MCF 10A (cell line): ENCODE data around the gene ABHD18. TPM values are rescaled to one million over a fixed set of nuclear protein-coding genes. Genes with fewer than 3 reads are reported as not detected.

ENCODE experiments used
- BruUV-seq: library from RNA; stranded (reverse); fragments of 400-500 nt; replicated peaks from 2 replicates; lab custom pipeline; 2021; lab: Mats Ljungman, UMichigan
- CTCF ChIA-PET: fragments of 300-600 bp; sonication (Branson Sonifier 250); formaldehyde crosslinking; extraction: SDS; loops from one replicate; lab custom pipeline; 2021; ENCODE audit warnings: antibody characterized with exemption, inconsistent platforms; lab: Yijun Ruan, JAX
- POLR2A ChIA-PET: fragments of 300-600, 350-650 bp; sonication (Branson Sonifier 250); formaldehyde crosslinking; extraction: SDS; loops from one replicate; lab custom pipeline; 2020; ENCODE audit warnings: antibody characterized with exemption, inconsistent platforms; lab: Yijun Ruan, JAX
- DNase-seq: peaks from one replicate; pipeline ENCODE4 v3.0.0-alpha.2; 2018; ENCODE audit not compliant: unreplicated experiment
- H3K27ac Mint-ChIP-seq: one replicate; pipeline ENCODE4 v1.8.0; 2022; ENCODE audit warnings: mild to moderate bottlenecking, low read depth, mixed read lengths; ENCODE audit not compliant: unreplicated experiment
- H3K27me3 Mint-ChIP-seq: one replicate; pipeline ENCODE4 v1.8.0; 2022; ENCODE audit warnings: mixed read lengths; ENCODE audit not compliant: insufficient read depth, unreplicated experiment
- H3K36me3 Mint-ChIP-seq: one replicate; pipeline ENCODE4 v1.8.0; 2022; ENCODE audit warnings: mild to moderate bottlenecking, moderate library complexity, mixed read lengths; ENCODE audit not compliant: insufficient read depth, unreplicated experiment
- H3K4me1 Mint-ChIP-seq: one replicate; pipeline ENCODE4 v1.8.0; 2022; ENCODE audit warnings: mixed read lengths; ENCODE audit not compliant: insufficient read depth, unreplicated experiment
- H3K4me3 Mint-ChIP-seq: one replicate; pipeline ENCODE4 v1.8.0; 2022; ENCODE audit warnings: mild to moderate bottlenecking, moderate library complexity, mixed read lengths; ENCODE audit not compliant: unreplicated experiment
- H3K9me3 Mint-ChIP-seq: one replicate; pipeline ENCODE4 v1.8.0; 2022; ENCODE audit warnings: mixed read lengths; ENCODE audit not compliant: unreplicated experiment
- CTCF ChIP-seq: fragments of 200-600 bp; IDR thresholded peaks from one replicate; pipeline ENCODE4 v1.8.0; 2022; ENCODE audit warnings: antibody characterized with exemption, mild to moderate bottlenecking; ENCODE audit not compliant: unreplicated experiment
- intact Hi-C: fragments of 100-400 bp; cut with micrococcal nuclease; formaldehyde crosslinking; loops from 2 replicates; pipeline ENCODE4 v1.14.1; 2022
- total RNA-seq: library from RNA; stranded (reverse); gene quantifications from 2 replicates; pipeline ENCODE4 v1.2.3, GENCODE V29; 2022

The ABHD18 gene
- total RNA-seq, 1 experiment from 2014 or later = 10.7 TPM

GRCh38 chr4:127975121-127975770 is 10.0 kb downstream of the ABHD18 start:
- H3K27ac Mint-ChIP-seq = no peak overlapping the region
- H3K9me3 Mint-ChIP-seq = no peaks in the 10 kb centered on the region
- POLR2A ChIA-PET = interaction anchor here (0.5 to 3.0 kb wide), 3 partner anchors 10 to 118 kb away, joined by 3 to 11 read pairs (median 3); partner anchors contain the start of genes ABHD18 and MFSD8
- peaks cover 8% of the 10 kb centered on the region for H3K36me3 Mint-ChIP-seq
- CTCF ChIA-PET = interaction anchor here (0.7 kb wide), 1 partner anchor 14 kb away, joined by 3 read pairs; no protein-coding TSS in a partner anchor
- BruUV-seq = no TSS peak
- peak; percentile 63 for DNase-seq
- no peak for TF ChIP-seq CTCF
- peaks cover 6% of the 10 kb centered on the region for H3K4me1 Mint-ChIP-seq
- intact Hi-C loops = no loop called here
- no peaks in the 10 kb centered on the region for H3K27me3 Mint-ChIP-seq
- no peak overlapping the region for H3K4me3 Mint-ChIP-seq

- H3K27ac Mint-ChIP-seq = no peak overlapping the region
- no peaks in the 10 kb centered on the region for H3K27me3 Mint-ChIP-seq
- no peak for TF ChIP-seq CTCF
- no peak for DNase-seq
- intact Hi-C loops = no loop called here
- CTCF ChIA-PET = interaction anchor here (1.1 to 1.6 kb wide), 2 partner anchors 11 to 13 kb away, joined by 3 to 6 read pairs; partner anchors contain the start of gene ABHD18
- POLR2A ChIA-PET = interaction anchor here (0.6 to 1.4 kb wide), 2 partner anchors 14 to 84 kb away, joined by 3 to 13 read pairs; partner anchors contain the start of genes ABHD18 and MFSD8
- no peak overlapping the region for H3K4me3 Mint-ChIP-seq
- no peaks in the 10 kb centered on the region for H3K9me3 Mint-ChIP-seq
- H3K4me1 Mint-ChIP-seq = peaks cover 6% of the 10 kb centered on the region
- H3K36me3 Mint-ChIP-seq = peaks cover 6% of the 10 kb centered on the region
- BruUV-seq = no TSS peak
These were observed 13.7 kb downstream of the ABHD18 start for GRCh38 chr4:127978930-127979329.

- H3K9me3 Mint-ChIP-seq = no peaks in the 10 kb centered on the region
- TF ChIP-seq CTCF = no peak
- peaks cover 22% of the 10 kb centered on the region for H3K36me3 Mint-ChIP-seq
- no peaks in the 10 kb centered on the region for H3K27me3 Mint-ChIP-seq
- no peak for DNase-seq
- H3K4me1 Mint-ChIP-seq = no peaks in the 10 kb centered on the region
- intact Hi-C loops = no loop called here
- H3K4me3 Mint-ChIP-seq = no peak overlapping the region
- H3K27ac Mint-ChIP-seq = no peak overlapping the region
- BruUV-seq = no TSS peak
- POLR2A ChIA-PET = interaction anchor here (1.3 kb wide), 1 partner anchor 17 kb away, joined by 3 read pairs; the partner anchor contains the start of genes ABHD18 and MFSD8
- CTCF ChIA-PET = interaction anchor here (0.9 to 1.2 kb wide), 2 partner anchors 9 to 13 kb away, joined by 3 to 5 read pairs; no protein-coding TSS in a partner anchor
These were observed 17.2 kb downstream of the ABHD18 start for GRCh38 chr4:127982445-127982844.

GRCh38 chr4:127985989-127986388 is 20.8 kb downstream of the ABHD18 start:
- intact Hi-C loops = no loop called here
- ChIA-PET CTCF (no interaction called here), POLR2A (no interaction called here)
- Mint-ChIP-seq H3K9me3 (no peaks in the 10 kb centered on the region), H3K36me3 (peaks cover 39% of the 10 kb centered on the region), H3K27ac (no peak overlapping the region), H3K27me3 (no peaks in the 10 kb centered on the region), H3K4me3 (no peak overlapping the region), H3K4me1 (no peaks in the 10 kb centered on the region)
- no TSS peak for BruUV-seq
- TF ChIP-seq CTCF = no peak
- peak; percentile 24 for DNase-seq
